HepG2 (cell line): Measurements from ENCODE around the gene PRKAG3. TPM values are rescaled to one million over a fixed set of nuclear protein-coding genes. Genes with fewer than 3 reads are reported as not detected.

Experiments used
- ATF7-NPFF ChIP-seq: sonication (generic); formaldehyde crosslinking; IDR thresholded peaks from 2 replicates; pipeline ENCODE4 v1.8.1; 2023; ENCODE audit warnings: mild to moderate bottlenecking, low read depth, missing genetic modification reagents, moderate library complexity
- BCL6 ChIP-seq: IDR thresholded peaks from 2 replicates; pipeline ENCODE4 v1.6.1; 2016; ENCODE audit warnings: missing genetic modification reagents, missing compliant biosample characterization
- NFIC ChIP-seq: IDR thresholded peaks from 2 replicates; pipeline ENCODE4 v1.6.1; 2012; ENCODE audit warnings: mild to moderate bottlenecking, low read length, inconsistent platforms
- RARG ChIP-seq: sonication (generic); formaldehyde crosslinking; IDR thresholded peaks from 2 replicates; pipeline ENCODE4 v1.4.0; 2020; ENCODE audit warnings: low read depth, mild to moderate bottlenecking, missing genetic modification reagents
- RFXANK ChIP-seq: IDR thresholded peaks from 2 replicates; pipeline ENCODE4 v1.6.1; 2016
- TP53 ChIP-seq: sonication (generic); formaldehyde crosslinking; conservative IDR thresholded peaks from 2 replicates; pipeline ENCODE4 v1.4.0; 2020; ENCODE audit warnings: missing genetic modification reagents
- ZNF570 ChIP-seq: sonication (generic); formaldehyde crosslinking; IDR thresholded peaks from 2 replicates; pipeline ENCODE4 v1.4.0; 2020; ENCODE audit warnings: mild to moderate bottlenecking, missing genetic modification reagents, borderline replicate concordance
- polyA plus RNA-seq, 8 experiments: library from polyadenylated mRNA; depleted of rRNA in 3 of 8; stranded (reverse) in 7 of 8; unstranded in 1 of 8; fragments of >200 nt; fragmentation: Illumina TruSeq in 4 of 8; extraction: Trizol in 4 of 8; gene quantifications; 2 replicates each; pipeline versions ENCODE4 v1.2.1 to v1.2.3, GENCODE V29; 2011 to 2016; ENCODE audit warnings: low read depth in 4 of 8, missing spikeins in 1 of 8, mixed read lengths in 1 of 8; ENCODE audit not compliant: insufficient read depth in 1 of 8
- total RNA-seq, 5 experiments: library from RNA; depleted of rRNA; stranded (reverse); fragments of >200 nt; fragmentation: Illumina TruSeq; extraction: Trizol; gene quantifications; 2 replicates each; pipeline ENCODE4 v1.2.3, GENCODE V29; 2016; ENCODE audit warnings: low read depth in 1 of 5
- TF ChIP-seq, protein P1 (sequence below), 2 experiments: sonication (generic) in 1 of 2; formaldehyde crosslinking in 1 of 2; IDR thresholded peaks; 2 replicates each; pipeline versions ENCODE4 v1.5.1 to v1.6.1; 2011 to 2020; ENCODE audit warnings: borderline replicate concordance in 1 of 2, low read depth in 1 of 2, low read length in 1 of 2, mild to moderate bottlenecking in 1 of 2, missing genetic modification reagents in 1 of 2, moderate library complexity in 1 of 2
- TF ChIP-seq, protein P2 (sequence below): sonication (generic); formaldehyde crosslinking; IDR thresholded peaks from 2 replicates; pipeline ENCODE4 v1.5.1; 2020; ENCODE audit warnings: mild to moderate bottlenecking, missing genetic modification reagents, borderline replicate concordance
- TF ChIP-seq, protein P3 (sequence below): sonication (generic); formaldehyde crosslinking; IDR thresholded peaks from 2 replicates; pipeline ENCODE4 v1.4.0; 2020; ENCODE audit warnings: missing genetic modification reagents
- TF ChIP-seq, protein P4 (sequence below): sonication (generic); formaldehyde crosslinking; conservative IDR thresholded peaks from 2 replicates; pipeline ENCODE4 v1.4.0; 2020; ENCODE audit warnings: missing genetic modification reagents
- TF ChIP-seq, protein P5 (sequence below): IDR thresholded peaks from 2 replicates; pipeline ENCODE4 v1.6.1; 2016; ENCODE audit warnings: mild to moderate bottlenecking

Gene PRKAG3
- total and polyA plus RNA-seq, 2 of the 13 experiments (the other 11 are each of a cell fraction or from before 2014, with no cell fraction given), result not detected

DNA sequence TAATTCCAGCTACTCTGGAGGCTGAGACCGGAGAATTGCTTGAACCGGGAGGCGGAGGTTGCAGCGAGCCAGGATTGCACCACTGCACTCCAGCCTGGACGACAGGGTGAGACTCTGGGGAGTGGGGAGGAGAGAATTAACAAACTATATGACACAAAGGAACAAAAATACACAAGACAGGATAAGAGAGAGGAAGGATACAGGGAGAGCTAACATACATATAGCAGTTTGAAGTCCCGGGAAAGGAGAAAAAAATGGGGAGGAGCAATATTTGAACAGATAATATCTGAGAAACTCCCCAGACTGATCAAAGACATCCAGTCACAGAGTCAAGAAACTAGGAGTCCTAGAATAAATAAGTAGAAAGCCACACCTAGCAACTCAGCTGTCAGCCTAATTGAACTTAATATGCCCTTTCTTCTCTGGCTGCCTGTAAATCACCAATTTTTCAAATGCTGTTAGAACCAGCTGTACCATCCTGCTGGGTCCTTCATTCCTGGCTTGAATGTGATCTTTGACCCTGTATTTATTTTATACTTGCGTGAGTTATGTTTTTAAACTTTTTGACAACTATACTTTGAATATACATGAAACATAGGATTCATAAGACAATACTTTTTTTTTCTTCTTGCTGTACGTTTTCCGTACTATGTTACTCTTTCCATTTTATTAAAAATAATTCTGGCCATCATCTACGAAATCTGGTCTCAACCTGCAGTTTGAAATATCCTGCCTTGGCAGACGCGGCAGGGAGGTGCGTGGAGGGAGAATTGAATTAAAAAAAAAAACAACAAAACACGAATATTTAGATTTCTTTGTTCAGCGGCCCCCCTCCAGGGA lies 50.5 kb downstream of the PRKAG3 start (continued):
- TF ChIP-seq, protein P1, sequence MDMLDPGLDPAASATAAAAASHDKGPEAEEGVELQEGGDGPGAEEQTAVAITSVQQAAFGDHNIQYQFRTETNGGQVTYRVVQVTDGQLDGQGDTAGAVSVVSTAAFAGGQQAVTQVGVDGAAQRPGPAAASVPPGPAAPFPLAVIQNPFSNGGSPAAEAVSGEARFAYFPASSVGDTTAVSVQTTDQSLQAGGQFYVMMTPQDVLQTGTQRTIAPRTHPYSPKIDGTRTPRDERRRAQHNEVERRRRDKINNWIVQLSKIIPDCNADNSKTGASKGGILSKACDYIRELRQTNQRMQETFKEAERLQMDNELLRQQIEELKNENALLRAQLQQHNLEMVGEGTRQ (IDR thresholded peaks at IDR 0.05; ENCODE audit: low read depth, low read length), result no peak
- TF ChIP-seq, protein P1 (CRISPR knock-in tag; IDR thresholded peaks at IDR 0.05; ENCODE audit: borderline replicate concordance), result peak; percentile 48; the same call in 1 of the 2 replicates
- TF ChIP-seq, protein P2, sequence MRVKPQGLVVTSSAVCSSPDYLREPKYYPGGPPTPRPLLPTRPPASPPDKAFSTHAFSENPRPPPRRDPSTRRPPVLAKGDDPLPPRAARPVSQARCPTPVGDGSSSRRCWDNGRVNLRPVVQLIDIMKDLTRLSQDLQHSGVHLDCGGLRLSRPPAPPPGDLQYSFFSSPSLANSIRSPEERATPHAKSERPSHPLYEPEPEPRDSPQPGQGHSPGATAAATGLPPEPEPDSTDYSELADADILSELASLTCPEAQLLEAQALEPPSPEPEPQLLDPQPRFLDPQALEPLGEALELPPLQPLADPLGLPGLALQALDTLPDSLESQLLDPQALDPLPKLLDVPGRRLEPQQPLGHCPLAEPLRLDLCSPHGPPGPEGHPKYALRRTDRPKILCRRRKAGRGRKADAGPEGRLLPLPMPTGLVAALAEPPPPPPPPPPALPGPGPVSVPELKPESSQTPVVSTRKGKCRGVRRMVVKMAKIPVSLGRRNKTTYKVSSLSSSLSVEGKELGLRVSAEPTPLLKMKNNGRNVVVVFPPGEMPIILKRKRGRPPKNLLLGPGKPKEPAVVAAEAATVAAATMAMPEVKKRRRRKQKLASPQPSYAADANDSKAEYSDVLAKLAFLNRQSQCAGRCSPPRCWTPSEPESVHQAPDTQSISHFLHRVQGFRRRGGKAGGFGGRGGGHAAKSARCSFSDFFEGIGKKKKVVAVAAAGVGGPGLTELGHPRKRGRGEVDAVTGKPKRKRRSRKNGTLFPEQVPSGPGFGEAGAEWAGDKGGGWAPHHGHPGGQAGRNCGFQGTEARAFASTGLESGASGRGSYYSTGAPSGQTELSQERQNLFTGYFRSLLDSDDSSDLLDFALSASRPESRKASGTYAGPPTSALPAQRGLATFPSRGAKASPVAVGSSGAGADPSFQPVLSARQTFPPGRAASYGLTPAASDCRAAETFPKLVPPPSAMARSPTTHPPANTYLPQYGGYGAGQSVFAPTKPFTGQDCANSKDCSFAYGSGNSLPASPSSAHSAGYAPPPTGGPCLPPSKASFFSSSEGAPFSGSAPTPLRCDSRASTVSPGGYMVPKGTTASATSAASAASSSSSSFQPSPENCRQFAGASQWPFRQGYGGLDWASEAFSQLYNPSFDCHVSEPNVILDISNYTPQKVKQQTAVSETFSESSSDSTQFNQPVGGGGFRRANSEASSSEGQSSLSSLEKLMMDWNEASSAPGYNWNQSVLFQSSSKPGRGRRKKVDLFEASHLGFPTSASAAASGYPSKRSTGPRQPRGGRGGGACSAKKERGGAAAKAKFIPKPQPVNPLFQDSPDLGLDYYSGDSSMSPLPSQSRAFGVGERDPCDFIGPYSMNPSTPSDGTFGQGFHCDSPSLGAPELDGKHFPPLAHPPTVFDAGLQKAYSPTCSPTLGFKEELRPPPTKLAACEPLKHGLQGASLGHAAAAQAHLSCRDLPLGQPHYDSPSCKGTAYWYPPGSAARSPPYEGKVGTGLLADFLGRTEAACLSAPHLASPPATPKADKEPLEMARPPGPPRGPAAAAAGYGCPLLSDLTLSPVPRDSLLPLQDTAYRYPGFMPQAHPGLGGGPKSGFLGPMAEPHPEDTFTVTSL (CRISPR knock-in tag), result 0 out of 2 replicates have a peak, but pooled peaks have one; percentile 11
- TF ChIP-seq, protein P3, sequence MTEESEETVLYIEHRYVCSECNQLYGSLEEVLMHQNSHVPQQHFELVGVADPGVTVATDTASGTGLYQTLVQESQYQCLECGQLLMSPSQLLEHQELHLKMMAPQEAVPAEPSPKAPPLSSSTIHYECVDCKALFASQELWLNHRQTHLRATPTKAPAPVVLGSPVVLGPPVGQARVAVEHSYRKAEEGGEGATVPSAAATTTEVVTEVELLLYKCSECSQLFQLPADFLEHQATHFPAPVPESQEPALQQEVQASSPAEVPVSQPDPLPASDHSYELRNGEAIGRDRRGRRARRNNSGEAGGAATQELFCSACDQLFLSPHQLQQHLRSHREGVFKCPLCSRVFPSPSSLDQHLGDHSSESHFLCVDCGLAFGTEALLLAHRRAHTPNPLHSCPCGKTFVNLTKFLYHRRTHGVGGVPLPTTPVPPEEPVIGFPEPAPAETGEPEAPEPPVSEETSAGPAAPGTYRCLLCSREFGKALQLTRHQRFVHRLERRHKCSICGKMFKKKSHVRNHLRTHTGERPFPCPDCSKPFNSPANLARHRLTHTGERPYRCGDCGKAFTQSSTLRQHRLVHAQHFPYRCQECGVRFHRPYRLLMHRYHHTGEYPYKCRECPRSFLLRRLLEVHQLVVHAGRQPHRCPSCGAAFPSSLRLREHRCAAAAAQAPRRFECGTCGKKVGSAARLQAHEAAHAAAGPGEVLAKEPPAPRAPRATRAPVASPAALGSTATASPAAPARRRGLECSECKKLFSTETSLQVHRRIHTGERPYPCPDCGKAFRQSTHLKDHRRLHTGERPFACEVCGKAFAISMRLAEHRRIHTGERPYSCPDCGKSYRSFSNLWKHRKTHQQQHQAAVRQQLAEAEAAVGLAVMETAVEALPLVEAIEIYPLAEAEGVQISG (CRISPR knock-in tag), result peak; percentile 34; the same call in 1 of the 2 replicates
- TF ChIP-seq NFIC (peak; percentile 73; the same call in 1 of the 2 replicates), ZNF570 (CRISPR knock-in tag) (no peak), BCL6 (CRISPR knock-in tag) (peak; percentile 14; the same call in 1 of the 2 replicates), TP53 (CRISPR knock-in tag) (no peak), RFXANK (CRISPR knock-in tag) (no peak), ATF7-NPFF (CRISPR knock-in tag) (0 out of 2 replicates have a peak, but pooled peaks have one; percentile 45), RARG (0 out of 2 replicates have a peak, but pooled peaks have one; percentile 24)
- TF ChIP-seq, protein P4, sequence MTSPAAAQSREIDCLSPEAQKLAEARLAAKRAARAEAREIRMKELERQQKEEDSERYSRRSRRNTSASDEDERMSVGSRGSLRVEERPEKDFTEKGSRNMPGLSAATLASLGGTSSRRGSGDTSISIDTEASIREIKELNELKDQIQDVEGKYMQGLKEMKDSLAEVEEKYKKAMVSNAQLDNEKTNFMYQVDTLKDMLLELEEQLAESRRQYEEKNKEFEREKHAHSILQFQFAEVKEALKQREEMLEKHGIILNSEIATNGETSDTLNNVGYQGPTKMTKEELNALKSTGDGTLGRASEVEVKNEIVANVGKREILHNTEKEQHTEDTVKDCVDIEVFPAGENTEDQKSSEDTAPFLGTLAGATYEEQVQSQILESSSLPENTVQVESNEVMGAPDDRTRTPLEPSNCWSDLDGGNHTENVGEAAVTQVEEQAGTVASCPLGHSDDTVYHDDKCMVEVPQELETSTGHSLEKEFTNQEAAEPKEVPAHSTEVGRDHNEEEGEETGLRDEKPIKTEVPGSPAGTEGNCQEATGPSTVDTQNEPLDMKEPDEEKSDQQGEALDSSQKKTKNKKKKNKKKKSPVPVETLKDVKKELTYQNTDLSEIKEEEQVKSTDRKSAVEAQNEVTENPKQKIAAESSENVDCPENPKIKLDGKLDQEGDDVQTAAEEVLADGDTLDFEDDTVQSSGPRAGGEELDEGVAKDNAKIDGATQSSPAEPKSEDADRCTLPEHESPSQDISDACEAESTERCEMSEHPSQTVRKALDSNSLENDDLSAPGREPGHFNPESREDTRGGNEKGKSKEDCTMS (CRISPR knock-in tag), result no peak
- TF ChIP-seq, protein P5, sequence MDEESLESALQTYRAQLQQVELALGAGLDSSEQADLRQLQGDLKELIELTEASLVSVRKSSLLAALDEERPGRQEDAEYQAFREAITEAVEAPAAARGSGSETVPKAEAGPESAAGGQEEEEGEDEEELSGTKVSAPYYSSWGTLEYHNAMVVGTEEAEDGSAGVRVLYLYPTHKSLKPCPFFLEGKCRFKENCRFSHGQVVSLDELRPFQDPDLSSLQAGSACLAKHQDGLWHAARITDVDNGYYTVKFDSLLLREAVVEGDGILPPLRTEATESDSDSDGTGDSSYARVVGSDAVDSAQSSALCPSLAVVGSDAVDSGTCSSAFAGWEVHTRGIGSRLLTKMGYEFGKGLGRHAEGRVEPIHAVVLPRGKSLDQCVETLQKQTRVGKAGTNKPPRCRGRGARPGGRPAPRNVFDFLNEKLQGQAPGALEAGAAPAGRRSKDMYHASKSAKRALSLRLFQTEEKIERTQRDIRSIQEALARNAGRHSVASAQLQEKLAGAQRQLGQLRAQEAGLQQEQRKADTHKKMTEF (CRISPR knock-in tag), result no peak
